PC-9 (cell line): ENCODE results near the gene GALNT14.

Experiments
- CTCF ChIP-seq: fragments of 200-600 bp; sonication (generic); conservative IDR thresholded peaks from 2 replicates; pipeline ENCODE4 v1.6.1; 2017; ENCODE audit warnings: mixed run types, antibody characterized with exemption, mild to moderate bottlenecking, moderate library complexity
- EZH2 ChIP-seq: fragments of 200-600 bp; sonication (generic); IDR thresholded peaks from 2 replicates; pipeline ENCODE4 v1.8.0; 2017; ENCODE audit warnings: antibody characterized with exemption, low read depth

GRCh38 chr2:31110431-31110830 lies 27.8 kb downstream of the GALNT14 start:
- no peak for TF ChIP-seq CTCF
- no peak for TF ChIP-seq EZH2
